Stimulated activated CD8-positive, alpha-beta memory T cell treated with anti-CD3 and anti-CD28 coated beads, Interleukin-4, amount 100 ng/mL, for 48 hours (primary cell): ENCODE results near the gene CAMK2A.

Source experiments
- DNase-seq: peaks from one replicate; pipeline ENCODE4 v3.0.0-alpha.2; 2020

The CAMK2A gene

DNA sequence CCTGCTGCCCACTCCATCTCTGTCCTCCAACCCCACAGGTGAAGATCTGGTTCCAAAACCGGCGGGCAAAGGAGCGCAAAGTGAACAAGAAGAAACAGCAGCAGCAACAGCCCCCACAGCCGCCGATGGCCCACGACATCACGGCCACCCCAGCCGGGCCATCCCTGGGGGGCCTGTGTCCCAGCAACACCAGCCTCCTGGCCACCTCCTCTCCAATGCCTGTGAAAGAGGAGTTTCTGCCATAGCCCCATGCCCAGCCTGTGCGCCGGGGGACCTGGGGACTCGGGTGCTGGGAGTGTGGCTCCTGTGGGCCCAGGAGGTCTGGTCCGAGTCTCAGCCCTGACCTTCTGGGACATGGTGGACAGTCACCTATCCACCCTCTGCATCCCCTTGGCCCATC, 106.1 kb downstream of the CAMK2A start:
- no peak for DNase-seq

DNA sequence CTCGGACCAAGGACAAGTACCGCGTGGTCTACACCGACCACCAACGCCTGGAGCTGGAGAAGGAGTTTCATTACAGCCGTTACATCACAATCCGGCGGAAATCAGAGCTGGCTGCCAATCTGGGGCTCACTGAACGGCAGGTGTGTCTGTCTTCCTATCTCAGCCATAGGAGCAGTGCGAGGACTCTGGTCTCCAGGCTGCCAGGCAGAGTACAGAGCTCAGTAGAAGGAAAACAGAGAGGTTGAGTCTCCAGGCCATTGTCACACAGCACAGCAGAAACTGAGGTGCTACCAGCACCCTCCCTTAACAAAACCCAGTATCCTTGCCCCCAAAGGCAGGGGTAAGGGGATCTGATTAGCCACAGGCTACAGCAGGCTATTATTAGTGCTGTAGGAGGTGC, 106.8 kb downstream of the CAMK2A start:
- no peak for DNase-seq

GRCh38 chr5:150181766-150182545, 107.6 kb downstream of the CAMK2A start:
- DNase-seq: no peak

DNA sequence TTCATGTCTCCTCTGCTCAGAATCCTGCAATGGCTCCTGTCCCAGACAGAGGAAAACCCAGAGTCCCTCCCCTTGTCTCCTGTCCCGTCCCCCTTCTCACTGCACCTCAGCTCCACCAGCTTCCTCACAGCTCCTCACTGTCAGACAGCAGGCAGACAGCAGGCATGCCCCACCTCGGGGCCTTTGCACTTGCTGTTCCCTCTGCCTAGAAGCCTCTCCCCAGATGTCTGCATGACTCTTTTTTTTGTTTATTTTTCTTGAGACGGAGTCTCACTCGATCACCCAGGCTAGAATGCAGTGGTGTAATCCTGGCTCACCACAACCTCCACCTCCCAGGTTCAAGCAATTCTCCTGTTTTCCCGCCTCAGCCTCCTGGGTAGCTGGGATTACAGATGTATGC, 108.5 kb downstream of the CAMK2A start:
- no peak for DNase-seq

DNA sequence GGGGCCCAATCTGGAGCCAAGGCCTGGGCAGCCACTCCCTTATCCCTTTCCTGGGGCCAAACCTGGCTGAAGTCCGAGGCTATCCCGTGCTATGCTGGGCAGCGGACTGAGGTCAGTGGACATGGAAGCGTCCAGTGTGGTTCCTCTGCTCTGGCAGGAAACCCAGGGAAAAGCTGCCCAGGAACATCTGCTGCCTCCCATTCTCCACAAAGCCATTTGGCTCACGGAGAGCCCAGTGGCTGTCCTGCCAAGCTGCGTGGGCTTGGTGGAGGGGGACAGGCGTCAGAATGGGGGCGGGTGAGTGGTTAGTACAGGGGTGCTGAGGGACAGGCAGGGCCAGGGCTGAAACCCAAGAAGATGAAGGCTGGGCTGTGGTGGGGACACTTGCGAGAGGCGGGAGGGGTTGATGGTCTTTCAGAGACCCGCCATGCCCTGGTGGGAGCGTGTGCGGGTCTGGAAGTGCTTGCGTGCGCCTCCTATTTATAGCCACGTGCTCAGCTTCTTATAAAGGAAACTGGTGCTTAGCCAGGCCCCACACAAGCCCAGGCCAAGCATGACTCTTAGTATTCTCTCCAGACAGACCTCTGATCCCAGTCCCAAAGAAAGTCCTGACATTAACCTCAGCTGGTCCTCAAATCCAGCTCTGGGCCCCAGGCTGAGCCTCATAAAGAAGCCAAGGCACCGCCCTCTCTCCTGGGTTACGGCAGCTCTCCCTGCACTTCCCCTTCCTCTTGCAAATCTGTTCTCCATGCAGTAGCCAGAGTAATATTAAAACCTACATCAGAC, 109.1 kb downstream of the CAMK2A start:
- DNase-seq: no peak

GRCh38 chr5:150179019-150179620, 110.5 kb downstream of the CAMK2A start:
- DNase-seq: no peak

DNA sequence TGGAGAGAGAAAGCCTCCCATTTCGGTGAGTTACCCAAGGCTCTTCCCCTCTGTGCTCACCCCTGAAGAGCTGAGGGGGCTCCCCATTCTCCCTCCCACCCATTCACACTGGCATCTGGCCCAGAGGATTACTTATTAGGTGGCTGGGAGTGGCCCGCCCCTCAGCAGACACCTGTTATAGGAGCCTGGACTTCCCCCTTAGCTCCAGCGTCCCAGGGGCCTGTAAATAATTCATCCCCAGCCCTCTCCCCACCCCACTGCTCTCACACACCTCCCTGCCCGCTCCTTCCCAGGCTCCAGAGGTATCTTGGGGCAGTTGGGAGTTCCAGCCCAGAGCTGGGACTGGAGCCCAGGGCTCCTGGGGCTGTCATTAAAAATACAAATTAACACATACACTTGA, 111.3 kb downstream of the CAMK2A start:
- no peak for DNase-seq

DNA sequence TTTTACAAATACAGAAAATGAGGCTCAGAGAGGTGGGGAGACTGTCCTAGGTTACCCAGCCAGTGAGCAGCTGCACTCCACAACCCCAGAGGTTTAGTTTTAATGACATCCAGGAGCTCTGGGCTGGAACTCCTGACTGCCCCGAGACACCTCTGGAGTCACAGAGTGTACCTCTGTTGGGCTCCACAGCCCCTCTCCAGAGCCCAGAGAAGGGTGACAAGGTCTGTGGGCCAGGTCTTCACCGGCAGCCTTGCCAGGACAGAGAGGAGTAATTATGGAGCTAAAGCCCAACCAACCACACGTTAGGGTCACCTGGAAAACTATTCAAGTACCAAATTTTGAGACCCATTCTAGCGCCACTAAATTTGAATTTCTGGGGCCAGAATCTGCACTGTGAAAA, 111.9 kb downstream of the CAMK2A start:
- no peak for DNase-seq

DNA sequence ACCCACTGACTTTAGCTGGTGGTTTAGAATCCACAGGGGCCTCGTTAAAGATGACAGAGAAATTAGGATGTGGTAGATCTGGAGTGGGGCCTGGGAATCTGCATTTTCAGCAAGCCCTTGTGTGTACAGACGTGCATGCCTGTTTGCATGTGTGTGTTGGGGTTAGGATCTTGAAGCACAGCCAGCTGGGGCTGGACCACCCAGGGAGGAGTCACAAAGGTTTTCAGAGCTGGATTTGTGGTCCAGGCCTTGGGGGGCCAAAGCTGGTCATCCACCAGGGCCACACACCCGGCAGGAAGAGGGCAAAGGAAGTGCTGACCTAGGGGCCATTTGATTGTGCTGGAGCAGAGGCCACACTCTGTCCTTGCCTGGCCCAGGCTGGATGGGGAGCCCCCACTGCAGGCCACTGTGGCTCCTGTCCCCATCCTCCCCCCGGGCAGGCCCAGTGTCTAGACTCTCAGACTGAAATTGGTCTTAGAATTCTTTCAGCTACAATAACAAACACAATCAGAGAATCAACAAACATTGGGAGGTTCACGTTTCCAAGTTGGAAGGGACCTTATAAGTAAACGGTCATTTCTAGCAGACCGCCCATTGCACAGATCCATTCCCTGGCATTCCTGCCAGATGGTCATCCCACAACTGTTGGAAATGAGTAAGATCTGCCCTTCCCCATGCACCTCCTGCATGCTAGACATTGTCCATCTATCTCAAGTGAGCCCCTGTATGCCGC, 112.7 kb downstream of the CAMK2A start:
- DNase-seq: no peak

DNA sequence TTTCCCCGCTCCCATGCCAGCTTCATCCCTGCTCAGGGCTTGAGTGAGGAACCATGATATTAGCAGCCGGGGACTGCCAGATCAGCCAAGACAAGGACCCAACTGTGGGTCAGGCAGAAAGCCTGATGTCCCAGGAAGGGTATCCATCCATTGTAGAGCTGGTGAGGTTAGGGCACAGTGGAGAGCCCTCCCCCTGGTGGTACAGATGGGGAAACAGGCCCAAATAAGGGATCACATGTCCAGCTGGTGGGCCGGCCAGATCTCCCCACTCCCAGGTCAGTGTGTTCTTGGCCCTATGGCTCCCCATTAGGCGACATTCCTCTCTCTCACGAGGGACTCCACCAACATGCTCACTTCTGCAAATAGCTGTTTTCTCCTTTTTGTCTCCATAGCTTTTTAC, 114.0 kb downstream of the CAMK2A start:
- no peak for DNase-seq

DNA sequence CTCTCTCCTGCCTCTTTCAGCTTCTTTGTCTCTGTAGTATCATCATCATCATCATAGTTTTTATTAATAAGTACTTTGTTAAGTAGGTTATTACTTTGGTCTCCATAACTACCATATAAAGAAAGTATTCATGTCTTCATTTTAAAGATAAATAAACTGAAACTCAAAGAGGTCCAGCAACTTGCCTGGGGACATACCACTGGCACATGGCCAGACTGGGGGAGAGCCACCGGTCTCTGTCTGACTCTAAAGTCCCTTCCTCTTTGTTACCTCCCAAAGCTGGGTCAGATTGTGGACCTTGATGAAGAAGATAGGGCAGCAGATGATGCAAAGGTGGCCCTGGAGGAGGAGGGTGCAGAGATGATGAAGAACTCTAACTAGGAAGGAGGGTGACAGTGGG, 114.5 kb downstream of the CAMK2A start:
- no peak for DNase-seq

DNA sequence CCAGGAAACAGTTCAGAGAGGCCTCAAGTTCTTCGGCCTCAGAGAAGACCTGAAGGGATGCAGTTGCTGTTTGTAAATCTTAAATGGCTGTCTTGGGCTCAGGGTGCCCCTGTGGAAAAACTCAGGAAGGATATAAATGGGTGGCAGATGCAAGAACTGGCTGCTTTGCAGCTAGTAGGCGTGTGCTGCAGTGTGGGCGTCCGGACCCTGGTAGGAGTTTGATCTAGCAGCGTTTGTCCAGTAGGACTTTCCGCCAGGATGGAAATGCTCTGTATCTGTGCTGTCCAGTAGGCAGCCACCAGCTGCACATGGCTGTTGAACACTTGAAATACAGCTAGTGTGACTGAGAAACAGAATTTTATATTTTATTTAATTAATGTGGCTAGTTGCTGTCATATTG, 115.3 kb downstream of the CAMK2A start:
- no peak for DNase-seq

- no peak for DNase-seq
These were observed 116.4 kb downstream of the CAMK2A start for GRCh38 chr5:150173161-150173560.

DNA sequence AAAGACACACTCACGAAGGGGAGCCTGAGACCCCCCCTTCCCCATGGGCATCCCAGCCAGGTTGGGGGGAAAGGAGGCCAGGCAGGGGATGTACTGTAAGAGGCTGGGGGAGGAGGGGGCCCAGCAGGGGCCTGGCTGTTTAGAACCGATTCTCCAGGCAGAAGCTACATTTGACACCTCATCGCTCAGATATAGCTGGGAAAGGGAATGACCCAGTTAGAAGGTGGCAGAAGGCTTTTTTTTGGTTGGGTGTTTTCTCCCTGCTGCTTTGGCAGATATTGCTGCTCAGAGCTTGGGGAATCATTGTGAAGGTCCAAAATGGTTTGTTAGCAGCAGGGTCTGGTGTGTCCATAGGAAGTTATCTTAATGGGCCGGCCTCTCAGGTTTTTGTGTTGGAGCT, 117.0 kb downstream of the CAMK2A start:
- DNase-seq: no peak

- no peak for DNase-seq
These were observed 117.4 kb downstream of the CAMK2A start for GRCh38 chr5:150172145-150172544.
